GM12872 (cell line): ENCODE results near the gene DLGAP1.

Experiments
- TF ChIP-seq, protein P1 (sequence below): IDR thresholded peaks from 3 replicates; pipeline ENCODE4 v1.5.1; 2011; ENCODE audit warnings: low read depth, mild to moderate bottlenecking, low read length, moderate library complexity; ENCODE audit not compliant: insufficient read depth

DLGAP1 gene

DNA sequence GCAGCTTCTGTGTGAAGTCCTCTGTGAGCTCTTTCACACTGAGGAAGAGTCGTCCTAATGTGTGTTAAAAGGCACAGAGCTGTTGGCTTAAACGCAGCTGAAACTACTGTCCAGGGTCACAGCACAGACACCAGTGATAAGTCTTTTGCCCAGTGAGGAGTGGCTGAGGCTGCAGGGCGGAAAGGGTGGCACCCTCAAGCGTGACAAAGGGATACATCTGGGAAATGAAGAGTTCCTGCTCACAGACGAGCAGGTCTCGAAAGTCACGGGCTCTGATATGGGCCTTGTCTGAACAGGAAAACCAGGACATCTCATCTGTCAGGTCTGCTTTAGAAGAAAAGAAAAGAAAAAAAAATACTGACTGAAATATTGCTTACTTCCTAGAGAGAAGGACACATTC lies 968.6 kb downstream of the DLGAP1 start:
- TF ChIP-seq, protein P1, sequence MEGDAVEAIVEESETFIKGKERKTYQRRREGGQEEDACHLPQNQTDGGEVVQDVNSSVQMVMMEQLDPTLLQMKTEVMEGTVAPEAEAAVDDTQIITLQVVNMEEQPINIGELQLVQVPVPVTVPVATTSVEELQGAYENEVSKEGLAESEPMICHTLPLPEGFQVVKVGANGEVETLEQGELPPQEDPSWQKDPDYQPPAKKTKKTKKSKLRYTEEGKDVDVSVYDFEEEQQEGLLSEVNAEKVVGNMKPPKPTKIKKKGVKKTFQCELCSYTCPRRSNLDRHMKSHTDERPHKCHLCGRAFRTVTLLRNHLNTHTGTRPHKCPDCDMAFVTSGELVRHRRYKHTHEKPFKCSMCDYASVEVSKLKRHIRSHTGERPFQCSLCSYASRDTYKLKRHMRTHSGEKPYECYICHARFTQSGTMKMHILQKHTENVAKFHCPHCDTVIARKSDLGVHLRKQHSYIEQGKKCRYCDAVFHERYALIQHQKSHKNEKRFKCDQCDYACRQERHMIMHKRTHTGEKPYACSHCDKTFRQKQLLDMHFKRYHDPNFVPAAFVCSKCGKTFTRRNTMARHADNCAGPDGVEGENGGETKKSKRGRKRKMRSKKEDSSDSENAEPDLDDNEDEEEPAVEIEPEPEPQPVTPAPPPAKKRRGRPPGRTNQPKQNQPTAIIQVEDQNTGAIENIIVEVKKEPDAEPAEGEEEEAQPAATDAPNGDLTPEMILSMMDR, result no peak

DNA sequence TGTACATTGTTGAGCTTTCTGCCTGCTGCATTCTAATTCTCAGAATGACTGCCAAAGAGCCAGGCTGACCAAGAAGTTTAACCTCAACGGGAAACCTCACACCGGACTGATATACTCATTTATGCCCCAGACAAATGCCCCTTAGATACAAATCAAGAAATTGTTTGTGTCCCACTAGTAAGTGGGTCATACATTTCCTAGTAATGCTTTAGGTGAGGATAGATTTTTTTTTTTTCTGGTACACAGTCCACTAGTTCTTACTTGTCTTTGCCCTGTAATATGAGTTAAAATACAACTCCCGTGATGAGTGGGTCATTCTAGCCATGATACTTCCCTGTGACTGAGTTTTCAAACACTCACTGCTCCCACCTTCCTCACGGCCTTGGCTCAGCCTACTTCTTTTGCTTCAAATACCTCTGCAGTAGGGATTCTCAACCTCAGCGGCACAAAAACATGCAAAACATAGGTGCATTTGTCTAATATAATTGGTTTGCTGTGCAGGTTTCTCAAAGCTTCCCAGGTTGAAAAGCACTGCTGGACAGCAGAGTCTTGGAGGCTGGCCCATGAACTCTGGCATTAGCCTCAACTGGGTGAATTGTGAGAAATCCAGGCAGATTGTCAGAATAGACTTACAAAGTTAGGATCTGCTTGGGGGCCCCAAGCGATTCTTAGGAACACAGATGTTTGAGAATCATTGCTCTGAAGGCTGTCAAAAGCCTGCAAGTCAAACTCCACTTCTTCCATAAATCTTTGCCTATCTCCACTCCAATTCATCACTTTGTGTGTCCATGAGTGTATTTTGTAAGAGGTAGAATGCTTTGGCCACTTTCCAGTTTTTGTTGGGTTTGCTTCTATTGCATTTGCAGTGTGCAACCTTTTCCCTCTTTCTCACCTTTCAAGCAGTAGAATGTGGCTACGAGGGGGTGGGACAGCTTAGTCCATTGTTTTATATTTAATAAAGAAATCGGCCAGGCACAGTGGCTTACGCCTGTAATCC lies 969.7 kb downstream of the DLGAP1 start:
- TF ChIP-seq, protein P1, result no peak

DNA sequence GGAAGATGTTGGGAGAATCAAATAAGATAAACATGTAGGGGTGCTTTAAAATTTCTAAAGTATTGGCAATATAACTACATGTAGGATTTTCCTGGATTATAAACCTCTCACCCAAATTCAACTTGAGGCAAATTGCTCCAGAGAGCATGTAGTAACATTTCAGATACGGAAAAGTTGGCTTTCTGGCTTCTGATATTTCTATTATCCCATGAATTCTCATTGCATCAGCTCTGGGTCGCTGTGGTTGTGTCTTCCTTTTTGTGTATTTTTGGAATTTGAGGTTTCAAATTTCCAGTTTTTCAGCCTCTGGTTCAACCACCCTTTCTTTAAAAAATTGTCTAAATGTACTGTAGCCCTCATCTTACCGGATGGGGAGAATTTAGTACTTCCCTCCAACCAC lies 972.8 kb downstream of the DLGAP1 start:
- TF ChIP-seq, protein P1, result no peak

DNA sequence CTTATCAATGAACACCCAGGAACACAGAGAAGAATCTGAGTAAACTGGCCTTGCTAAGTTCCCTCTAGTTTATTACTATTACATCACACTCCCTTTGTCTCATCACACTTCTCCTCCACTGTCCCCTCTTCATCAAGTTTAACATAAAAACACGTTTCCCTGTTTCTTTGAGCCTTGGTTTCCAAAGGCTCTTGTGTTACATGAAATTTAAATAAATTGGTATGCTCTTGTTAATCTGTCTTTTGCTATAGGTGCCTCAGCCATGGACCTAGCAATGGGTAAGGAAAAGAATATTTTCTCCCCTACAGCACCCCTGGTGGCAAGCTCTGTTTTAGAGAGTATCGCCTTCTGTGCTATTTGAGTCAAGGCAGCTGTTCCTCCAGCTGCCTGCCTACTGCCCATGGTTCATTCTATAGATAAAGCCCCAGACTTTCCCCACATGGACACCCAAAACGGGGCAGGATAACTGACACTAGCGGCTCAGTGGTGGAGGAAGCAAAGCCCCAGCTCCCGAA lies 973.4 kb downstream of the DLGAP1 start:
- TF ChIP-seq, protein P1, result peak; percentile 57

DNA sequence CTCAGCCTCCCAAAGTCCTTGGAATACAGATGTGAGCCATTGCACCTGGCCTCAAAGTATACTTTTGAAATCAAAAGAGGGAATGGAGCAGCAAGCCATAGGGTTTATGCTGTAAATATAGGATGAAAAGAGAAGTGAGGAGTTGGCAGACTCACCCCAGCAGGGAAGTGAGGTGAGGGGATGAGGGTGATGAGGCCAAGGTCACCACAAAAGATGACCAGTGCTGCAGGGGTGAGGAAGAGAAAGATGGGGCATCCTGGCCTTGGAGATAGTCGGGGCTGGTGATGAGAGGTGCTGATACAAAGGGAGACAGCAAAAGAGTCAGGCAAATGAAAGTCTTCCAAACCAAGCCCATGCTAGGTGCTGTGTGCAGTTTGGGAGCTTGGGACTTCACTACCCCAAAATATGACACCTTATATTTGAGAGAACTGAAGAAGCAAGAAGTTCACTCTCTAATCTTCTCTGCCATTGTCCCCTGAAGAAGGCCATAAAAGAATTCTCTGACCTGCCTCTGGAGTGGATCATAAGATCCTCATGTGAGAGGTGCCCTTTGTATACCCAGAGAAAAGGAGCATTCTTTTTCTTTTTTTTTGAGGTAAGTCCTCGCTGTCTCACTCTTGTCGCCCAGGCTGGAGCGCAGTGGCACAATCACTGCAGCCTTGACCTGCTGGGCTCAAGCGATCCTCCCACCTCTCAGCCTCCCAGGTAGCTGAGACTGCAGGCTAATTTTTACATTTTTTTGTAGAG lies 974.1 kb downstream of the DLGAP1 start:
- TF ChIP-seq, protein P1, result no peak

DNA sequence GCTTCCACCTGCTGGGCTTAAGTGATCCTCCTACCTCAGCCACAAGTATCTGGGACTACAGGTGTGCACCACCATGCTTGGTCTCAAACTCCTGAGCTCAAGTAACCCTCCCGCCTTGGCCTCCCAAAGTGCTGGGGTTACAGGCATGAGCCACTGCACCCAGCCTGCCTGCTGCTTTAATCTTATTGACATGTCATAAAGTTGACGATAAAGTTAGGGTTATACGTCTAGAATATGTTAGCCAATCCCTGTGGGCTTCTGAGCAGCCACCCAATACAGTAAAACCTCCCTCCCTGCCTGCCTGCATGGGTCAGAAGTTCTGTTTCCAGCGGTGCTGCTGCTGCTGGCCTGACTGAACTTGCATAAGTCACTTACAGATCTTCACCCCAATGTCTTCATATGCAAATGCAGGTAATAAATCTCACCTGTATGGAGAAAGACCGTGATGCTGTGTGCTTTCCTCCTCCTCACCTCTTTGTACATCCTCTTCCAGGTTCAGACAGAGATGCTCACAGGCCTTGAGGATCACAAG lies 975.1 kb downstream of the DLGAP1 start:
- TF ChIP-seq, protein P1, result no peak
